Measurements from ENCODE around the gene ZC3HAV1L.
"Not testable (repeated sequence)": the region's sequence is repeated elsewhere in the genome, so short reads cannot be mapped to it uniquely, and the experiment has no call there.

Gene ZC3HAV1L, protein sequence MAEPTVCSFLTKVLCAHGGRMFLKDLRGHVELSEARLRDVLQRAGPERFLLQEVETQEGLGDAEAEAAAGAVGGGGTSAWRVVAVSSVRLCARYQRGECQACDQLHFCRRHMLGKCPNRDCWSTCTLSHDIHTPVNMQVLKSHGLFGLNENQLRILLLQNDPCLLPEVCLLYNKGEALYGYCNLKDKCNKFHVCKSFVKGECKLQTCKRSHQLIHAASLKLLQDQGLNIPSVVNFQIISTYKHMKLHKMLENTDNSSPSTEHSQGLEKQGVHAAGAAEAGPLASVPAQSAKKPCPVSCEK

DNA sequence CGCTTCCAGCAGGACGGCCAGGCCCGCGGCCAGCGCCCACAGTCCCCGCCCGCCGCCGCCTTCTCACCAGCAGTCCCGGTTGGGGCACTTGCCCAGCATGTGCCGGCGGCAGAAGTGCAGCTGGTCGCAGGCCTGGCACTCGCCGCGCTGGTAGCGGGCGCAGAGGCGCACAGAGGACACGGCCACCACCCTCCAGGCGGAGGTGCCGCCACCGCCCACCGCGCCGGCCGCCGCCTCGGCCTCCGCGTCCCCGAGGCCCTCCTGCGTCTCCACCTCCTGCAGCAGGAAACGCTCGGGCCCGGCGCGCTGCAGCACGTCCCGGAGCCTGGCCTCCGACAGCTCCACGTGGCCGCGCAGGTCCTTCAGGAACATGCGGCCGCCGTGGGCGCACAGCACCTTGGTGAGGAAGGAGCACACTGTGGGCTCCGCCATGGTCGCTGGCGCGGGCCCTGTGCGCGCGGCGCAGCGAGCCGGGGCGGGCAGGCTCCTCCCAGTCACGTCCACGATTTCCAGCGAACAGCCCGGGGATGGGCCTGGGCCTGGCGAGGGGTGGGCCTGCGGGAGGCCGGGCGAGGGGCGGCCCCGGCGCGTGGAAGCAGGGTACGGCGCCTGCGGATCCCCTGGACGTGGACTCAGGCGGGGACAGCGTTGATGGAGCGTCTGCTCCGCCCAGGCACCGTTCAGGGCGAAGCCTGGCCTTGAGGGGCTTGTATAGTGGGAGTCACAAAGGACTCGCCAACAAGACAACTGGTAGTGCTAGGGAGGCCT is at the start of gene ZC3HAV1L:
ZC3HAV1L (minus strand) TSS at position 457 of the 768 bp plus-strand sequence; CDS start at position 432, 25 bp downstream.
- peak in 1 of 2 donors; percentile 43 for DNase-seq (ENCODE audit: low read depth in 1 of 2, low spot score in 1 of 2)

DNA sequence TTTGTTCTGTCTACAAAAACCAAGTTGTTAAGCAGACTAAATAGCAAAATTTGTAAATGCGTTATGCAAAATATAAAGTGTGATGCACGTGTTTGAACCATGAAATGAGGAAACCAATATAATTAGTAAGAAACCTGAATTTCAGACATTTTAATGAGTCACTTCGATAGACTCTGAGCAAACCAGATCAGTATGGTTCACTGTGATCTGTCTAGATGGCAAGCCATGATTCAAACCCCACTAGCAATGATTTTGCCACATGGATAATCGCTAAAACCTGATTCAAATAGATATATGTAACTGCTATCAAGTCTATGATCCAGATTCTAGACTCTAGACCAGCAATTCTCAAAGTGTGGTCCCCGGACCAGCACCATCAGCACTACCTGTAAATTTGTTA is 48.9 kb upstream of the ZC3HAV1L start:
- DNase-seq (ENCODE audit: low read depth in 1 of 2, low spot score in 1 of 2) = no peak

DNA sequence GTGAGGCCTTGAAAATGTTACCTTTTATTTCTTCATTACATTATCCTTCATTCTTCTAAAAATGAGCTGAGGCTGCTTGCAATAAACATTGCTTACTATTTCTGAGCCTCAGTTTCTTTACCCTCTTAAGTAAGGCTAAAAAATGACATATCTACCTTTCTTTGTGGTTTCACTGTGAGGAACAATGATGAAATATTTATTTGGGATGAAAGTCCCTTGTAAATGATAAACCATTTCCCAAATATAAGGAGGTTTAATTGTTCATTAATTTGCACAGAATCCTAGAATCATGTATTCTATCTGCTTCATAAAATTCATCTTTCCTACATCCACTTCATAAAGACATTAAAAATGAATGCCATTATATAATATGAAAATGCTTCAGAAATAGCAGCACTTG is 45.7 kb upstream of the ZC3HAV1L start:
- no peak for DNase-seq (ENCODE audit: low read depth in 1 of 2, low spot score in 1 of 2)

DNA sequence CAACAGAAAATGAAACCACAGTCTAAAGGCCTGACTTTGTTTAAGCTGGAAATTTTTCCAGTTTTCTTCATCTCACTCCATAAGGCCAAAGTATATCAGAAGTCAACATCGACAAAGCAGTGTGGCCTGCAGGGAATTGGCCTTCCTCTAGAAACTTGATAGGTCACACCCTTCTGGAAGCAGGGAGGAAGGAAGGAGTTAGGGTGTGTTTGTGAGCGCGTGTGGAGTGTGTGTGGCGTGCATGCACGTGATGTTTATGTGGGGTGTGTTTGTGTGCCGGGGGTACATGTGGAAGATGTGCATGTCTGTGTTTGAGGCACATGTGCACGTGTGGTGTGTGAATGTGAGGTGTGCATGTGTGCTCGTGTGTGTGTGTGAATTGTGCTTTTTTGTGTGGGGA is 45.1 kb upstream of the ZC3HAV1L start:
- DNase-seq (ENCODE audit: low read depth in 1 of 2, low spot score in 1 of 2) = no peak

DNA sequence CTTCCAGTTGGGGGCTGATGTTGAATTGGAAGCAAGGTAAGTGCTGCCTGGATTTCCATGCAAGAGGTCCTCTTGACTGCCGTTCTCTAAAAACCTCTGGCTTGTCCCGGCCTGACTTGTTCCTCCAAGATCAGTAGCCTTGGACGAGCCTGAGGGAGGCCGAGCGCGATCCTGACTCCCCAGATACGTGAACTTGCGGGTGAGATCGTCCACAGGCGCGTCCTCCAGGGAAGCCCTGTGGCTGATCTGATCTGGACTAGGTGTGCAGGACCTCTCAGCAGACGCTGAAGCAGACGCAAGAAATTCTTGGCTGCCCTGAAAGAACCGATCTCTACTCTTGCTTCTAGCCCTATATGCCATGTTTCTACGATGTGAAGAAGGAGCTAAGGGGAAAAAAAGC is 44.0 kb upstream of the ZC3HAV1L start:
- DNase-seq (ENCODE audit: low read depth in 1 of 2, low spot score in 1 of 2) = no peak

DNA sequence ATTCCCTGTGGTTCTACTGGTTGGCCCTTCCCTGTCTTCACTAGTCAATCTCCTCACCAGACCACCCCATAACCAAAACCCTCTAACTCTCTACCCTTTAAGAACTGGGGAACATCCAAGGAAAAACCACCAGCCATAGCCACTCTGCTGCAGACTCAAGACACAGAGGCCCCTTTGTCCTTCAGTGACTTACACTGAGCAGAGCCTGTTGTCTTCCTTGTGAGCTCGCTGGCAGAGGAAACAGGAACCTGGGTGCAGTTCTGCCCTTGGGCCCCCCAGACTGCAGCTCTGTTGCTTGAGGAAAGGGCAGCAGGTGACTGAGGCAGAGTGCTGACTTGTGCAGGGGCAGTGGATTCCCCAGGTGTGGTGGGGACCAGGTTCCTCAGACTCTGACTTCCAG is 43.1 kb upstream of the ZC3HAV1L start:
- DNase-seq (ENCODE audit: low read depth in 1 of 2, low spot score in 1 of 2) = no peak

DNA sequence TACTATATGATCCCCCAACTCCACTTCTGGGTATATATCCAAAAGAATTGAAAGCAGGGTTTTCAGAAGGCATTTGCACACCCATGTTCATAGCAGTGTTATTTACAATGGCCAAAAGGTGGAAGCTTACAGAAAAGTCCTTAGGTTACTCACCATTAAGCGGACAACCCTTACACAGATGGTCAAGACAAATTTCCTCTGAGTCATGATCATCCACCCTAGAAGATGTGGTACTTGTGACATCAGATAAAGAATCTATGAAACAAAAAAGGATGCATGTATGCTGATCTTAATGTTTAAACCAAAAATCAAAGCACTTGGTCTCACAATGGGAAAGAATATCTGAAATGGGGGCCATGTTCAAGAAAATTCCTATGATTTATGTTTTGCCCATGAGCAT is 42.6 kb upstream of the ZC3HAV1L start:
- DNase-seq (ENCODE audit: low read depth in 1 of 2, low spot score in 1 of 2) = no peak

DNA sequence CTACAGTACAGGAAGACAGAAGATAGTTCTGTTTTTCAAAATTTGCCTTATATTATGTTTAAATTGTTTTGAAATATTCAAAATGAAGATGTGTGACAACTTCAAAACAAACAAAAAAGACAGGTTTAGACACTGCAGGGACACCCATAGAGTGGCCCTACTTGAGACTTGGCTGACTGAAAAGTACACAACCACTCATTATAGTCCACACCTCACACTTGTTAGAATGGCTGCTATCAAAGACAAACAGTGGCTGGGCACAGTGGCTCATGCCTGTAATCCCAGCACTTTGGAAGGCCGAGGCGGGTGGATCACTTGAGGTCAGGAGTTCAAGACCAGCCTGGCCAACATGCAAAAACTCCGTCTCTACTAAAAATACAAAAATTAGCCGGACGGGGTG is 41.9 kb upstream of the ZC3HAV1L start:
- DNase-seq (ENCODE audit: low read depth in 1 of 2, low spot score in 1 of 2) = not testable (repeated sequence)

DNA sequence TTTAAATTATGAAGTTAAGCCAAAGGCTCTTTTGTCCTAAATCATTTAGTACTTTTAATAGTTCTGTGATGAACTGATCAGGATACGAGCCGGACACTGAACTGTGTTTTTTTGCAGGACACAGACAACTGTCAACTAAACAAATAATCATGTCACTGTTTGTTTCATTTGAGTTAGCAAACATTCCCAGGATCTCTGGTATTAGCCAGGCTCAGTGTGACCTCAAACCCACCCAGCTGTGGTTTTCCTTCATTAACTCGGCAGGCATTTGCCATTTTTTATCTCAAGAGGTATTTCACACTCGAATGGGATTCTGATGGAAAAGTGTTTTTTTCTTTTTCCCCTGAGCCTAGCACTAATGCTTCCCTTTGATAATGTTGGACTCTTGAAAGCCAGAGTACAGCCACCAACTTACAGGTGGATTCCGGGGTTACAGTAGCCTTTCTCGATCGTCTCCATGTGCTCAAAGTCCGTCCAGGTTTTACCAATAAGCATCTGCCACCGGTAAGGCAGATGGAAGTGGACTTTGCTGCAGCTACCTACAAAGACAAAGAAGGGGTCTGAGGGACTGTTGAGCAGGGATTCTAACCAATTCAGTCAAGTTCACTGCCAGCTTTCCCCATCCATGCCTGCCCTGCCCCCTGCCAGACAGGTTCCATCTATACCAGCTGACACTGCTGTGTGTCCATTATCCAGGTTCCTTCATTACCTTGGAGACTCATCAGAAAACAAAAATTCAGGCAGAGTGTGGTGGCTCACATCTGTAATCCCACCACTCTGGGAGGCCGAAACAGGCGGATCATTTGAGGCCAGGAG is 40.2 kb upstream of the ZC3HAV1L start:
- no peak for DNase-seq (ENCODE audit: low read depth in 1 of 2, low spot score in 1 of 2)

DNA sequence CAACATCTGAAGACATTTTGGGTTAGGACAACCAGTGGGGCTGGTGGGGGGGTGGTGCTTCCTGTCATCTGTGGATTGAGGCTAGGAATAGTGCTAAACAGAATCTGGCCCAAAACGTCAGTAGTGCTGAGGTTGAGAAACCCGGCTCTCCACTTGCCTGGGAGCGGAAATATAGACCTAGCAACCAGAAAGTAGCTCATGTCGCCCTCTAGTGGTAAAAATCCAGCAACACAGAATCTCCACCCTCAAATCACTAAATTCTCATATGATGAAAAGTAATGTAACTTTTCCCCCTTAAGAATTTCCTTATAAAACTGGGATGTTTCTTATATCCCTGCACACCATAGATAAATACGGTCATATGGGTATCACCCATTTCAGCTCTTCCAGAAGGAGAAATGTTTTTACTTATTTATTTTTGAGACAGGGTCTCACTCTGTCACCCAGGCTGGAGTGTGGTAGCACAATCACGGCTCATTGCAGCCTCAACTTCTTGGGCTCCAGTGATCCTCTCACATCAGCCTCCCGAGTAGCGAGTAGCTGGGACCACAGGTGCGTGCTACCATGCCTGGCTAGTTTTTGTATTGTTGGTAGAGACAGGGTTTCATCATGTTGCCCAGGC is 39.3 kb upstream of the ZC3HAV1L start:
- DNase-seq (ENCODE audit: low read depth in 1 of 2, low spot score in 1 of 2) = peak; percentile 22 to 35

DNA sequence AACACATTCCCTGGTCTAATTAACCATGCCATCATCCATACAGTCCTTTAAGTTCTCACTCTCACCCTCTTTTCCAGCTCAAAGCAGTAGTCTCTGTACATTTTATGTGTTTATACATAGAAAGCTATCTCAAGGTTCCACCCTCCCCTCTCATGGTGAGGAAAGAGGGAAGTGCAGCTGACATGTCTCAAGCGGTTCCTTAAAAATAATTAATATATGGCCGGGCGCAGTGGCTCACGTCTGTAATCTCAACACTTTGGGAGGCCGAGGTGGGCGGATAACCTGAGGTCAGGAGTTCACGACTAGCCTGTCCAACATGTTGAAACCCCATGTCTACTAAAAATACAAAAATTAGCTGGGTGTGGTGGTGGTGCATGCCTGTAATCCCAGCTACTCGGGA is 37.0 kb upstream of the ZC3HAV1L start:
- DNase-seq (ENCODE audit: low read depth in 1 of 2, low spot score in 1 of 2) = no peak

DNA sequence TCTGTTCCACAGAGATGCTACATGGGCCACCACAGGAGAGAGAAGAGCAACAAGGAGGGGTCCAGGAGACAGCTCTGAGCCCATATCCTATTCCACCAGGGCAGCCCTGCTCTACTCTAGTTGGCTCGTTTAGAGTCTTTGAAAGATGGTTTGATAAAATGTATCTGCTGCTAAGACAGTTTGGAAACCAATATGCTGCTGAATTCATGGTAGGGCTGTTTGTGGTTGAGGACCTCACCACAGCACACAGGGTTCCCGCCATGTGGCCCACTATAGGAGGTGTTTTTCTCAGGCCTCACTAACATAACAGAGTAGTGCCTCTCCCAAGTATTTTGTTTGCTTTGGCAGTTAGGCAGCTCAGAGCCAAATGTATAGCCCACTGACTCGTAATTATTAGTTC is 35.8 kb upstream of the ZC3HAV1L start:
- no peak for DNase-seq (ENCODE audit: low read depth in 1 of 2, low spot score in 1 of 2)

DNA sequence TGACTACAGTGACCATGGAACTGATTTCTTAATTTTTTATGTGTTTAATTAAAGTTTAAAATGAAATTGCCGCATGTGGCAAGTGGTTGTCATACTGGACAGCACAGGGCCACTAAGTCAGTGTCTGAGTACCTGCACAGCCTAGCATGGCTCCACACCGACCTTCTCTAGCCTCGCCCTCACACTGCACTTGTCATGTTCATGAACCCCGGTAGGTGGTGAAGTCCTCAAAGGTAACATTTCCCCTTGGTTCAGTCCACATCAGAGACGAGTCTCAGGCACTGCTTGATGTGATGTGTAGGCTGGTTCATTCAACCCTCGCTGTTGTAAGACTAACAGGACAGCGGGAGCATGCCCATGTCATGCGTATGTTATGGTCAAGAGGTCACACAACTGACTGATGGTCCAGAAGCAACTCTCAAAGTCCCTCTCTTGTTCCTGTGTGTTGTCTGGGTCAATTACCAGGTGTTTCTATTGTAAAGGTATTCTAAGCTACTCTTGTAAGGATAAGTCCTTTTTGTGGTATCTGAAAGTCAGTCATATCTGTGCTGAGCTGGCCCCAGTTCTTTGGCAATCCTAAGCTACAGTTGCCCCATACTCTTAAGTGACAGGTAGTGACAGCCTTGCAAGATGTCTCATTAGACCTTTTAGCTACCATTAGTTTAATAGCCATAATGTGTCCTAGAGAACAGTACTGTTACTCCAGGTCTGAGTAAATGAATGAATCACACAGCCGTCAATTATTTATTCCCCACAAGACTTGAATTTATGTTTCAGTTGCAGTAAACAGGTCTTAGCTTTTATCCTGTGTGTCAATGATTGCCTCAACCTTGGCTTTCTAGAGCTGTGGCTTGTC is 32.9 kb upstream of the ZC3HAV1L start:
- DNase-seq (ENCODE audit: low read depth in 1 of 2, low spot score in 1 of 2) = no peak

DNA sequence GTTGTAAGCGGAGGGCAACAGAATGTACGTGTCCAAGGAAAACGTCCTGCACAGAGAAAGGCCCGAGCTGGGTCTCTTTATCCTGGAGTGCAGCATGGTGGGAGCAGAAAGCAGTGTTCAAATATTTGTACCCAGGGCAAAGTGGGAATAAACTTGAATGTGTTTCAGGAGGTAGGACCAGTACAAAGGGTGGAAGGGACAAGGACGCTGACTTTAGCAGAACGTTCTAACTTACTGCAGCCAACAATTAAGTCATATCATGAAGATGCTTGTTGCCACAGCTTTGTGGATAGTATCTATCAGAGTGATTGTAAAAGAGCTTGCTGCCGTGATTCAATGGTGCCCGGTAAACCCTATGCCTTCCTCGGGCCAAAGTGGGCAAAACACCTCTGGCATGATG is 30.5 kb upstream of the ZC3HAV1L start:
- DNase-seq (ENCODE audit: low read depth in 1 of 2, low spot score in 1 of 2) = no peak

DNA sequence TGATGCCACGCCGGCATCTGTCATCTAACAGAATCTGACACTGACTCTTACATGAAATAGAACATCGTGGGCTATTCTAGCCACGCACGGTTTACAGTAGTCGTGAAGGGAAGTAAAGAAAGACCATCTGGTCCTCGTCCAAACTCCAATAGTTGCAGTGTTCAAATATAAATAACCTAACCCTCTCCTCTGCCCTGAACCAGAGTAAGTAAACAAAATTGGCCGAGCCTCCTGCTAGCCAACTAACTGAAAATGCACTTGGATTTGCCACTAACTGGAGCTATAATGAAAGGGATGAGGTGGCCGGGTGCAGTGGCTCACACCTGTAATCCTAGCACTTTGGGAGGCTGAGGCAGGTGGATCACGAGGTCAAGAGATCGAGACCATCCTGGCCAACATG is 29.5 kb upstream of the ZC3HAV1L start:
- DNase-seq (ENCODE audit: low read depth in 1 of 2, low spot score in 1 of 2) = no peak

DNA sequence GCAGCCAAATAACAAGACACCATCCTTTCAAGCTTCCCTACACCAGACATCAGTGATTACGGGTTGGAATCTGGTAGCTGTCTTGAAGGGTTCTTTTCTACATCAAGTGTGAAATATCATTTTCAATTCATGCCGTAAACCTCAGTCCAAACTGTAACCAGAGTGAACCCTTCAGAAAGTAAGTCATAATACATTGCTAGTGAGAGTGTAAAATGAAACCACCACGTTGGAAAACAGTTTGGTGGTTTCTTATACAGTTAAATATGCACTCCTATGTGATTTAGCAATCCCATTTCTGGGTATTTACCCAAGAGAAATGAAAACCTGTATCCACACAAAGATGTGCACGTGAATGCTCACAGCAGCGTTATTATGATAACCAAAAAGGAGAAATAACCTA is 25.6 kb upstream of the ZC3HAV1L start:
- DNase-seq (ENCODE audit: low read depth in 1 of 2, low spot score in 1 of 2) = no peak

DNA sequence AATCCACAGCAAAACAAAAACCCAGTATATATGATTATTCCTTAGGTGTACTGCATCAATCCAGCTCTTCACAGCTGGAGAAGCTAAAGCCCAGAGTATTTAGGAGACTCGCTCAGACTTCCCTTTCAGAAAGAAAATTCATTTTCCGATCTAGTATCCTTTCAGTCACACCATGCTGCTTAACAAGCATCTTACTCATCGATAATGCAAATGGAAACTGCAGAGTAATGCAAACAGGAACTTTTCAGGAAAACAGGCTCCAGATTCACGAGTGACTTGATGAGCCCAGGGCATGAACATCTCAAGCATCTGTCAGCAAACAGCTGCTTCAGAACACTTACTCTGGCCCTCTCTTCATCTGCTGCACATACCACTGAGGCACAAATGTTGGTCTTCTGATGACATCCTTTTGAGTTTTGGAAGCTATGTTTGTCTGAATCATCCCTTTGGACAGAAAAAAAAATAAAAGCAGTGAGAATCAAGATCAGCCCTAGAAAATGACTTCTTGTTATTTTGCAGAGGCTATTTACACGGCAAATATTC is 24.9 kb upstream of the ZC3HAV1L start:
- DNase-seq (ENCODE audit: low read depth in 1 of 2, low spot score in 1 of 2) = no peak

DNA sequence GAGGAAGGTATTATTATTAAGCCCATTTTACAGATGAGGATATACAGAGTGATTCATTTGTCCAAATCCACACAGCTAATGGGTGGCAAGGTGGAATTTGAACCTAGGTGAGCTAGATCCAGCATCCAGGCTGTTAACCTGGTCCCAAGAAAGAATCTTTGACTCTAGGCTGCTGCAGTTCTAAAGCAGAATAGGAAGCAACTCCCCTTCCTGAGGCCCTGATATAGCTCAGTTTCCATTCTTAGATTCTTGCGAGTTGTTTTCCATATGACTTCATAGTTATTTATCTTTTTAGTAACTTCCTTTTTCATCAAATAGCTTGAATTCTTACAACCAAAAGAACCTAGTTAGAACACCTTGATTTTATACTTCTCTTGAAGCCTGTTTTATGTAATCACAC is 24.1 kb upstream of the ZC3HAV1L start:
- DNase-seq (ENCODE audit: low read depth in 1 of 2, low spot score in 1 of 2) = no peak

DNA sequence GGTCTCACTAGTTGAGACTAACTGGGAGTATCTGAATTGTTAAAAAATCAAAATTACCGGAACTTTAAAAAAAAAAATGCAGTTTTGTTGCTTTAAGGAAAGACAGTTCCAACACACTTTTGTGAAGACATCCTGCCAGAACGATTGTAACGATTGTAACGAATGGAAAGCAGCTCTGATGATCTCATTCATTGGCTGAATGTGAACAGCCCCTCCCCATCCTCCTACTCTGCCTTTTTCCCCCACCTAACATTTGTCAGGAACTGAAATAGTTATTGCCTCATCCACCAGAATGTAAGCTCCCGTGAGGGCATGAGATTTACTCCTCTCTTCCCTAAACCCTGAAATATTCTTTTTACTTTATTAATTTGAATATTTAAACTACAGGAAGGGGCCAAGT is 23.1 kb upstream of the ZC3HAV1L start:
- no peak for DNase-seq (ENCODE audit: low read depth in 1 of 2, low spot score in 1 of 2)

DNA sequence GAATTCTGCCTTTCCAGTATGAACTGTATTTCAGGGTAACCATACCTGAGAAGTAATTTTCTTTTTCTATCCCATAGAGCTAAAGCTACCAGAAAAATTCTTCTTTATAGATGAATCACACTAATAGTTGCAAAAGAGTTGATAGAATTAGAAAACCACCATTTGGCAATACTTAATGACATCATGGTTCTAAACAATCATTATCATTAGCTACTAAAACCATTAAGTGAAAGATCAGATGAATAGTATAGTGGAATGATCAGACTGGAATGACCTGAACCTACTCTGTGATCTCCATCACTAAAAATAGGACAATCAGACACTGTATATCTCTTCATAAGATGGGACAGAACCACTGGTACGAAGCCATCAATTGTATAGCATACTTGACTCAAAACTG is 19.8 kb upstream of the ZC3HAV1L start:
- DNase-seq (ENCODE audit: low read depth in 1 of 2, low spot score in 1 of 2) = no peak

Data from stimulated activated CD4-positive, alpha-beta T cell treated with anti-CD3 and anti-CD28 coated beads, Interleukin-15, amount 100 ng/mL, for 1 hour (primary cell).